Measurements from ENCODE around the gene PTPRA.
A peak's percentile ranks its signal among the peaks of the same experiment; 100 is the strongest.
"Not testable (repeated sequence)": the region's sequence is repeated elsewhere in the genome, so short reads cannot be mapped to it uniquely, and the experiment has no call there.

The PTPRA gene

DNA sequence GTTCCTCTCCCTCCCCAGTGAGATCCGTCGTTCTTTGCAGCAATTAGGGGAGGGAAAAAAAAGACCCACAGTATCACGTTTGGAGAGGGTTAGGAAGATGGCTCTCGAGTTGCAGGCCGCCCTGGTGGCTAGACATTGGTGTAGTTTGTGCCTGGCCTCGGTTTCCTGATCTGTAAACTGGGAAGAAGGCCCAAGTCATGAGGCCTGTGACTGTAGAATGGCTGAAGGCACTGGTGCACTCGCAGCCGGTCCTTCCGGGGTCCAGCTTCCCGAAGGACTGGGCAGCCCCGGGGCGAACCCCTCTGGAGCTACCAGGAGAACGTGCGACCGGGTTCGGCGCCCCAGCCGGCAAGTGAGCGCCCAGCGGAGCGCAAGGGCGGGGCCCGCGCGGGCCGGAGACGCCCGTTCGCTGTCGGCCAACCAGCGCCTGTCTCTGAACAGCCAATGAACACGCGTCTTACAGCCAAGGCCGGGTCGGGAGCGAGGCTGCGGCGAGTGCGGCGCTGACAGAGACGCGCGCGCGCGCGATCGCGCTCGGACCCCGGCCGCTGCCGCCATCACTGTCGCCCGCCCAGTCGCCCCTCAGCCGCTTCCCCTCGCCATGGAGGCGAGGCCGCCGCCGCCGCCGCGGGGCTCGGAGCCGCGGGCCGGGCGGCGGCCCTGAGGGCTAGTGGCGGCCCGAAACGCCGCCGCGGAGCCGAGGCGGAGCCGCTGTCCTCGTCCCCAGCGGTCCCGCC is at the start of gene PTPRA:
PTPRA (plus strand) TSS at position 472 of the 737 bp plus-strand sequence. CDS start 90,797 bp downstream, outside the sequence.
- H3K27me3 Mint-ChIP-seq, result peaks cover 4% of the 10 kb centered on the region
- H3K4me3 Mint-ChIP-seq, result peak within 1 kb of the TSS; percentile 95
- no peaks in the 10 kb centered on the region for H3K36me3 Mint-ChIP-seq
- H3K27ac Mint-ChIP-seq, result peak within 1 kb of the TSS; percentile 89
- H3K4me1 Mint-ChIP-seq, result peaks cover 37% of the 10 kb centered on the region
- DNase-seq (ENCODE audit: low spot score in 2 of 2), result peak; percentile 88 to 91
- no peaks in the 10 kb centered on the region for H3K9me3 Mint-ChIP-seq
- peak; percentile 93 for ATAC-seq (ENCODE audit: low read depth)

DNA sequence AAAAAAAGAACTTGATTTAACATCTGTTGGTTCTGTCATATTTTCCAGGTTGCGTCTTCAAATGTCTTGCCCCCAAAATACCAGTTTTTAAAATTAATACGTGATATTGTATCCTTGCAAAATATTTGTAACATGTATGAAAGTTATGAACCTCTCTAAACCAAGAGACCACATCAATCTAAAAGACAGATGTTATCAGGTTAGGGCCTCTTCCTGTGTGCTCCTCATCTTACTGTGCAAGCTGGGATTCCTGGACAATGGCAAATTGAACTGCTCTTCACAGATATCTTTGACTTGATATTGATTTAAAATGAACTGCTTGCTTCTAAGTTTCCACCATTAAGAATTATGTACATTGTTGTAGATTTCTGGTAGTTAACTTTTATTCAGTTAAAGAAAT is 47.5 kb upstream of the PTPRA start:
- no peaks in the 10 kb centered on the region for H3K36me3 Mint-ChIP-seq
- no peaks in the 10 kb centered on the region for H3K4me1 Mint-ChIP-seq
- no peaks in the 10 kb centered on the region for H3K9me3 Mint-ChIP-seq
- no peak for ATAC-seq (ENCODE audit: low read depth)
- no peak overlapping the region for H3K4me3 Mint-ChIP-seq
- peaks cover 12% of the 10 kb centered on the region for H3K27me3 Mint-ChIP-seq
- no peak for DNase-seq (ENCODE audit: low spot score in 2 of 2)
- no peak overlapping the region for H3K27ac Mint-ChIP-seq

DNA sequence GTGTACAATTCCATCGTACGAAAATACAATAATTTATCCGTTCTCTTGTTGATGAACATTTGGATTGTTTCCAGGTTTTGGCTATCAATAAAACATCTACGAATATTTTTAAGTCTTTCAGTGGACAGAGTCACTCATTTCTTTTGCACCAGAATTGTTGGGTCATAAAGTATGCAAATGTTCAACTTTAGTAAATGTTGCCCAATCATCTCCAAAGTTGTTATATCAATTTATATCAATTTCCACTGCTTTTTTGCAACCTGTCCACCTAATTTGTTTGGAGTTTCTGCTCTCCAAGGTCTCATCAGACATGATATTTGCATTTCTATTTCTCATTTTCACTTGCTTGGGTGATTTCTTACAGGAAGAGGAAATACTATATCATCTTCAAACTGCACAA is 46.6 kb upstream of the PTPRA start:
- Mint-ChIP-seq H3K27me3 (peaks cover 9% of the 10 kb centered on the region), H3K4me1 (no peaks in the 10 kb centered on the region), H3K4me3 (no peak overlapping the region), H3K27ac (no peak overlapping the region), H3K36me3 (no peaks in the 10 kb centered on the region), H3K9me3 (no peaks in the 10 kb centered on the region)
- ATAC-seq (ENCODE audit: low read depth) (no peak), DNase-seq (ENCODE audit: low spot score in 2 of 2) (no peak)

- Mint-ChIP-seq H3K27me3 (peaks cover 7% of the 10 kb centered on the region), H3K4me1 (no peaks in the 10 kb centered on the region), H3K4me3 (no peak overlapping the region), H3K9me3 (no peaks in the 10 kb centered on the region), H3K27ac (no peak overlapping the region), H3K36me3 (no peaks in the 10 kb centered on the region)
- no peak for ATAC-seq (ENCODE audit: low read depth)
- DNase-seq (ENCODE audit: low spot score in 2 of 2), result no peak
These were observed 43.9 kb upstream of the PTPRA start for GRCh38 chr20:2829376-2829775.

DNA sequence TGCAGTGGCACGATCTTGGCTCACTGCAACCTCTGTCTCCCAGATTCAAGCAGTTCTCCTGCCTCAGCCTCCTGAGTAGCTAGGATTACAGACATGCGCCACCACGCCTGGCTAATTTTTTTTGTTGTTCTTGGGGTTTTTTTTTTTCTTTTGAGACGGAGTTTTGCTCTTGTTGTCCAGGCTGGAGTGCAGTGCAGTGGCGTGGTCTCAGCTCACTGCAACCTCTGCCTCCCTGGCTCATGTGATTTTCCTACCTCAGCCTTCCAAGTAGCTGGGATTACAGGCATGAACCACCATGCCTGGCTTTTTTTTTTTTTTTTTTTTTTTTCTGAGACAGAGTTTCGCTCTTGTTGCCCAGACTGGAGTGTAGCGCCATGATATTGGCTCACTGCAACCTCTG is 42.1 kb upstream of the PTPRA start:
- not testable (repeated sequence) for H3K27ac Mint-ChIP-seq; H3K36me3 Mint-ChIP-seq; H3K9me3 Mint-ChIP-seq; H3K4me1 Mint-ChIP-seq; ATAC-seq (ENCODE audit: low read depth); H3K27me3 Mint-ChIP-seq; DNase-seq (ENCODE audit: low spot score in 2 of 2); H3K4me3 Mint-ChIP-seq

DNA sequence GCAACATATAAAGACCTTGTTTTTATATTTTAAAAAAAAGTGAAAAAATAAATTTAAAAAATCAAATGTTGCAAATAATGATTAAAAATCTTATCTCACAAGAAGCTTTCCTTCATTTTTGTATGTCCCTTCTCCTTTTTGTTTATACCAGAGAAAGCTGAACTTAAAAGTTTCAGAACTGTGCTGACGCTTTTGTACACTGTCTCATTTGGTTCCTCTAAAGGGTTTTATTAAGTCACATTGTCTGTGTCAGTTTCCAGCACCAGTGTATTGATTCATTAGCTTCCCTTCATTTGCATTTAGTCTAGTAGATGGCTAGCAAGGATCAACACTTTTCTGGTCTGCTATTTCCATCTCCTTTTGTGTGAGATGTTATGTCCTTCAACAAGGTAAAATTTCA is 39.5 kb upstream of the PTPRA start:
- Mint-ChIP-seq H3K27me3 (peaks cover 4% of the 10 kb centered on the region), H3K9me3 (no peaks in the 10 kb centered on the region), H3K27ac (no peak overlapping the region), H3K36me3 (peaks cover 2% of the 10 kb centered on the region), H3K4me1 (peaks cover 6% of the 10 kb centered on the region), H3K4me3 (no peak overlapping the region)
- ATAC-seq (ENCODE audit: low read depth) (no peak), DNase-seq (ENCODE audit: low spot score in 2 of 2) (no peak)

DNA sequence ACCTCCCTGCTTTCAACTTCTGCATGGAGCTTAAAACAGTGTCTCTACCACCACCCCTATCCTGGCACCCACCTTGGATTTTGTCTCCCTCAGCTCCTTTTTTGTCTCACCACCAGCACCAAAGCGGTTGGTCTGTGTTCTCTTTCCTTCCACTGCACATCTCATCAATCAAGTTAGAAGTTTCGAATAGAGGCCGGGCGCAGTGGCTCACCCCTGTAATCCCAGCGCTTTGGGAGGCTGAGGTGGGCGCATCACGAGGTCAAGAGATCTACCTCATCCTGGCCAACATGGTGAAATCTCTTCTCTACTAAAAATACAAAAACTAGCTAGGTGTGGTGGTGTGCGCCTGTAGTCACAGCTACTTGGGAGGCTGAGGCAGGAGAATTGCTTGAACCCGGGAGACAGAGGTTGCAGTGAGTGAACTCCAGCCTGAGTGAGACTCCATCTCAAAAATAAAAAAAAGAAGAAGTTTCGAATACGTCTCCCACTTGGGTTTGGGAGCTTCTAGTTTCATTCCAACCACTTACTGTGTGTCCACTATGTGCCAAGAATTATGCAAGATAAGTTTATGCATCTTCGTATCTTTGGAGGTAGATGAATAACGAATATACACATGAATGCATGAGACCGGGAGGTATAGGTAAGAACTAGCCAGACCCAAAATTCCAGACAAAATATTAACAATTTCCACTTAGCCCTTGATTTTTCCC is 38.7 kb upstream of the PTPRA start:
- ATAC-seq (ENCODE audit: low read depth), result no peak
- no peak for DNase-seq (ENCODE audit: low spot score in 2 of 2)
- H3K4me1 Mint-ChIP-seq, result peaks cover 11% of the 10 kb centered on the region
- no peak overlapping the region for H3K27ac Mint-ChIP-seq
- no peak overlapping the region for H3K4me3 Mint-ChIP-seq
- peaks cover 1% of the 10 kb centered on the region for H3K27me3 Mint-ChIP-seq
- peaks cover 2% of the 10 kb centered on the region for H3K36me3 Mint-ChIP-seq
- no peaks in the 10 kb centered on the region for H3K9me3 Mint-ChIP-seq

DNA sequence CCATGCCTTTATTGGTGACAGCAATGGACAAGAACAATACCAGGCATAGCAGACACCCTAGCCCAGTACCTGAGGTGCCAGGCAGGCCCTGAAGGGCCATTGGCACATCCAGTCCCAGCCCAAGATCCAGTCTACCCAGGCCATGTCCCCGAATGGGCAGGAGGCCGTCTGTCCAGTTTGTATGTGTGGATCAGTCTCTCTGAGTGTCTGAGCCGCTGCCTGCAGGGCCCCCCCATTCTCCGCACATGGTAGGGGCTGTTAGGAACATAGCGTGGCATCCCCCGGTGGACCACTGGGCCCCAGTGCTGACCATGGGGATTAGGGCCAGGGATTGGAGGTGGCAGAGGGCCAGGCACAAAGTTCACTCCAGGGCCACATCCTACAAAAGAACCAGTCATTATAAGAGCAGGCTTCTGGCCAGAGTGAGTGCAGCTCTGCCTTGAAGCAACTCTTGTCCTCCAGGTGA is 37.9 kb upstream of the PTPRA start:
- Mint-ChIP-seq H3K27ac (no peak overlapping the region), H3K27me3 (no peaks in the 10 kb centered on the region), H3K36me3 (peaks cover 2% of the 10 kb centered on the region), H3K9me3 (no peaks in the 10 kb centered on the region), H3K4me3 (no peak overlapping the region), H3K4me1 (peaks cover 13% of the 10 kb centered on the region)
- no peak for ATAC-seq (ENCODE audit: low read depth)
- DNase-seq (ENCODE audit: low spot score in 2 of 2), result no peak

- H3K4me3 Mint-ChIP-seq, result no peak overlapping the region
- no peaks in the 10 kb centered on the region for H3K9me3 Mint-ChIP-seq
- H3K27ac Mint-ChIP-seq, result no peak overlapping the region
- peaks cover 2% of the 10 kb centered on the region for H3K36me3 Mint-ChIP-seq
- peaks cover 13% of the 10 kb centered on the region for H3K4me1 Mint-ChIP-seq
- no peak for ATAC-seq (ENCODE audit: low read depth)
- no peak for DNase-seq (ENCODE audit: low spot score in 2 of 2)
- no peaks in the 10 kb centered on the region for H3K27me3 Mint-ChIP-seq
These were observed 37.2 kb upstream of the PTPRA start for GRCh38 chr20:2836035-2836434.

- Mint-ChIP-seq H3K4me1 (peaks cover 17% of the 10 kb centered on the region), H3K27me3 (no peaks in the 10 kb centered on the region), H3K9me3 (no peaks in the 10 kb centered on the region), H3K36me3 (peaks cover 2% of the 10 kb centered on the region), H3K4me3 (no peak overlapping the region), H3K27ac (peak overlapping the region; percentile 43)
- ATAC-seq (ENCODE audit: low read depth), result no peak
- no peak for DNase-seq (ENCODE audit: low spot score in 2 of 2)
These were observed 35.9 kb upstream of the PTPRA start for GRCh38 chr20:2837221-2837960.

DNA sequence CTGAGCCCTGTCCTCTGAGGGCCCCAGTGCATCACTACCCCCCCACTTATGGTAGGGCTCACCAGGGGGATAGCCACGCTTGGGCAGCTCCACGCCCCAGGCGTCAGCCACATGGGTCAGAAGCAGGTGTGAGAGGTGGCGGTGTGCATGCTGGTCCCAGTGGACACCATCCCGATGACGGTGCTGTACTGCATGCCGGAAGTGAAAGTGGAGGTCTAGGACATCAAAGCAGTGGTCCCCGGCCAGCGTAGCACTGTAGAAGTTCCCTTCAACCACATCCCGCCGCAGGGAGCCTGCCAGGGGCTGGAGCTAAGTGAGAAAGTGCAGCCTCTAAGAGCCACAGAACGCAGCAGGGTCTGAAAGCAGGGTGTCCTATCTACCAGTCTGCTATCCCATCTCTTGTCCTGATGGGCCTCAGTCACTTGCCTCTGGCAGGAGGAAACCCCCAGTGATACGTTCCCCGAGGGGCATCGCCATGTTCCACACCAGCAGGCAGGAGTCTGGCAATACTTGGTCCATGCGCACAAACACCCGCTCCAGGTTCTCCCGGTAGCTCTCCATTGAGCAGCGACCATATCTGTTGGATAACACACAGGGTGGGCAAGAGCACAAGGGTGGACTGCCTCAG is 35.0 kb upstream of the PTPRA start:
- H3K27ac Mint-ChIP-seq, result peak overlapping the region; percentile 43
- no peaks in the 10 kb centered on the region for H3K27me3 Mint-ChIP-seq
- DNase-seq (ENCODE audit: low spot score in 2 of 2), result no peak
- H3K9me3 Mint-ChIP-seq, result no peaks in the 10 kb centered on the region
- H3K4me3 Mint-ChIP-seq, result peak overlapping the region; percentile 46
- H3K4me1 Mint-ChIP-seq, result peaks cover 17% of the 10 kb centered on the region
- peaks cover 2% of the 10 kb centered on the region for H3K36me3 Mint-ChIP-seq
- ATAC-seq (ENCODE audit: low read depth), result no peak

DNA sequence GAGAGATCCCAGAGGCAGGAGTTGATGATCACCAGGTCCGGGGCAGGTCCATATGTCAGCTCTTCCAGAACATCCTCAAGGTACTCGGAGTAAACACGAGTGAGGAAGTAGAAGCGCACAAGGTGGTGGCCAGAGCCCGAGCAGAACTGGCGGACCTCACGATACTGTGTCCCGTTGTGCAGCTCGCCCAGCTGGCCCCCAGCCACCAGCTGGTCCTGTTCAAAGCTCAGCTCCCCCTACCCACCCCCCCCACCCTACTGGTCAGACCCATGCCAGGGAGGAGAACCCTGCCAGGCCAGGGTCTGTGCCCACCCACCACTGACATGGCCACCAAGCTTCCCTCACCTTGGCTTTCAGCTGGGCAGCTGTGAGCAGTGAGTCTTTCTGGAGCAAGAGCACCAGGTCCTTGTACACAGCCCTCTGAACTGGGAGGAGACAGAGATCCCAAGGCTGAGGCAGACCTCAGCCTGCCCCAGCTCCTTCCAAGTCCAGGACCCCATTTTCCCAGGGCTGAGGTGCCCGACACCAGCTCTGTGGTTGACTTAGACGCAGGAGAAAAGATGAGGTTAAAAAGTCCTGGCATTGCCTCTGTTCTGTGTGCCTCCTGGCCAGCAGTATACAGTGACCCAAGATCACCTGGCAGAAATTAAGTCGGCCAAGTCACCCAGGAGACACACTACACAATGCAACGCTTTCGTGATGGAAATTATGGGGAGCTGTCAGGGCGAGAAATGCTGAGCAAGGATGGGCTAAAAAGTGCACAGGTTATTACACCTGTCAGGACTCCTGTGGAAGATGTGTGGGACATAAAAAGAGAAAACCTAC is 34.2 kb upstream of the PTPRA start:
- peaks cover 2% of the 10 kb centered on the region for H3K36me3 Mint-ChIP-seq
- H3K4me3 Mint-ChIP-seq, result peak overlapping the region; percentile 82
- ATAC-seq (ENCODE audit: low read depth) (no peak), DNase-seq (ENCODE audit: low spot score in 2 of 2) (no peak)
- H3K9me3 Mint-ChIP-seq, result no peaks in the 10 kb centered on the region
- H3K4me1 Mint-ChIP-seq, result peaks cover 17% of the 10 kb centered on the region
- H3K27me3 Mint-ChIP-seq, result no peaks in the 10 kb centered on the region
- peak overlapping the region; percentile 89 for H3K27ac Mint-ChIP-seq

DNA sequence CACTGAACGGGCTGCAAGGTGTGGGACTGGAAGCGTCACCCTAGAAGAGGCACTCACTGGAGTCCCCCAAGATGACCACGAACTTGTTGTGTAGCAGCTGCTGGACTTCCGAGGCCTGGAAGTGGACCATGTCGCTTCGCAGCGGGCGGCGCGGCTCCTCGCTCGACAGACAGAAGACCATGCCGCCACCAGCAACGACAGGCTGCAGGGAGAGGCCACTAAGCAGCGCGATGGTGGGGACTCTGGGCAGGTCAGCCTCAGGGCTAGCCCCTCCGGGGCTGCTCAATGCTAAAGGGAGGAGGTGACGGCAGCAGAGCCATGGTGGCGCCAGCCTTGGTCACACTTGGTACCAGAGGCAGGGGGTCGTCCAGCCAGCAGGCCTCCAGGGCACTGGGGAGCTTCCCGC is 33.5 kb upstream of the PTPRA start:
- no peak for DNase-seq (ENCODE audit: low spot score in 2 of 2)
- no peaks in the 10 kb centered on the region for H3K27me3 Mint-ChIP-seq
- peaks cover 6% of the 10 kb centered on the region for H3K36me3 Mint-ChIP-seq
- no peak for ATAC-seq (ENCODE audit: low read depth)
- peak overlapping the region; percentile 89 for H3K27ac Mint-ChIP-seq
- peaks cover 21% of the 10 kb centered on the region for H3K4me1 Mint-ChIP-seq
- H3K4me3 Mint-ChIP-seq, result peak overlapping the region; percentile 82
- no peaks in the 10 kb centered on the region for H3K9me3 Mint-ChIP-seq

All from memory B cell (primary cell).